ENCODE data around the gene ROGDI. TPM values are rescaled to one million over a fixed set of nuclear protein-coding genes. Genes with fewer than 3 reads are reported as not detected.

ROGDI gene
- total and polyA plus RNA-seq, 10 of the 15 experiments (the other 5 are each of a cell fraction or from before 2014, with no cell fraction given), result 0.40 to 23.5 (median 12.3) TPM

GRCh38 chr16:4800290-4801041 is 2.0 kb downstream of the ROGDI start (continued):
- TF ChIP-seq, protein P1, sequence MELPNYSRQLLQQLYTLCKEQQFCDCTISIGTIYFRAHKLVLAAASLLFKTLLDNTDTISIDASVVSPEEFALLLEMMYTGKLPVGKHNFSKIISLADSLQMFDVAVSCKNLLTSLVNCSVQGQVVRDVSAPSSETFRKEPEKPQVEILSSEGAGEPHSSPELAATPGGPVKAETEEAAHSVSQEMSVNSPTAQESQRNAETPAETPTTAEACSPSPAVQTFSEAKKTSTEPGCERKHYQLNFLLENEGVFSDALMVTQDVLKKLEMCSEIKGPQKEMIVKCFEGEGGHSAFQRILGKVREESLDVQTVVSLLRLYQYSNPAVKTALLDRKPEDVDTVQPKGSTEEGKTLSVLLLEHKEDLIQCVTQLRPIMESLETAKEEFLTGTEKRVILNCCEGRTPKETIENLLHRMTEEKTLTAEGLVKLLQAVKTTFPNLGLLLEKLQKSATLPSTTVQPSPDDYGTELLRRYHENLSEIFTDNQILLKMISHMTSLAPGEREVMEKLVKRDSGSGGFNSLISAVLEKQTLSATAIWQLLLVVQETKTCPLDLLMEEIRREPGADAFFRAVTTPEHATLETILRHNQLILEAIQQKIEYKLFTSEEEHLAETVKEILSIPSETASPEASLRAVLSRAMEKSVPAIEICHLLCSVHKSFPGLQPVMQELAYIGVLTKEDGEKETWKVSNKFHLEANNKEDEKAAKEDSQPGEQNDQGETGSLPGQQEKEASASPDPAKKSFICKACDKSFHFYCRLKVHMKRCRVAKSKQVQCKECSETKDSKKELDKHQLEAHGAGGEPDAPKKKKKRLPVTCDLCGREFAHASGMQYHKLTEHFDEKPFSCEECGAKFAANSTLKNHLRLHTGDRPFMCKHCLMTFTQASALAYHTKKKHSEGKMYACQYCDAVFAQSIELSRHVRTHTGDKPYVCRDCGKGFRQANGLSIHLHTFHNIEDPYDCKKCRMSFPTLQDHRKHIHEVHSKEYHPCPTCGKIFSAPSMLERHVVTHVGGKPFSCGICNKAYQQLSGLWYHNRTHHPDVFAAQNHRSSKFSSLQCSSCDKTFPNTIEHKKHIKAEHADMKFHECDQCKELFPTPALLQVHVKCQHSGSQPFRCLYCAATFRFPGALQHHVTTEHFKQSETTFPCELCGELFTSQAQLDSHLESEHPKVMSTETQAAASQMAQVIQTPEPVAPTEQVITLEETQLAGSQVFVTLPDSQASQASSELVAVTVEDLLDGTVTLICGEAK (IDR thresholded peaks at IDR 0.05; ENCODE audit: borderline replicate concordance), result peak; percentile 87
- TF ChIP-seq SMAD5 (IDR thresholded peaks at IDR 0.05; ENCODE audit: low read depth) (peak; percentile 47; the same call in 1 of the 2 replicates), EED (IDR thresholded peaks at IDR 0.05; ENCODE audit: low read depth) (no peak), ESRRA (IDR thresholded peaks at IDR 0.05; ENCODE audit: low read length) (no peak), EGR1 (IDR thresholded peaks at IDR 0.05; ENCODE audit: borderline replicate concordance in 1 of 2, low read depth in 2 of 2, low read length in 2 of 2) (no peak), YBX1 (IDR thresholded peaks at IDR 0.05) (no peak)
- TF ChIP-seq, protein P2, sequence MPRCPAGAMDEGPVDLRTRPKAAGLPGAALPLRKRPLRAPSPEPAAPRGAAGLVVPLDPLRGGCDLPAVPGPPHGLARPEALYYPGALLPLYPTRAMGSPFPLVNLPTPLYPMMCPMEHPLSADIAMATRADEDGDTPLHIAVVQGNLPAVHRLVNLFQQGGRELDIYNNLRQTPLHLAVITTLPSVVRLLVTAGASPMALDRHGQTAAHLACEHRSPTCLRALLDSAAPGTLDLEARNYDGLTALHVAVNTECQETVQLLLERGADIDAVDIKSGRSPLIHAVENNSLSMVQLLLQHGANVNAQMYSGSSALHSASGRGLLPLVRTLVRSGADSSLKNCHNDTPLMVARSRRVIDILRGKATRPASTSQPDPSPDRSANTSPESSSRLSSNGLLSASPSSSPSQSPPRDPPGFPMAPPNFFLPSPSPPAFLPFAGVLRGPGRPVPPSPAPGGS (IDR thresholded peaks at IDR 0.05; ENCODE audit: borderline replicate concordance, insufficient read depth, low read depth, low read length, poor library complexity, severe bottlenecking), result no peak
